K562 treated with DMSO at 1 percent for 4 hours (cell line): ENCODE results near the gene PEX14. TPM values are rescaled to one million over a fixed set of nuclear protein-coding genes. Genes with fewer than 3 reads are reported as not detected.

Experiments
- total RNA-seq: library from RNA; unstranded; fragments of 300-600 nt; gene quantifications from 2 replicates; pipeline ENCODE4 v1.2.3, GENCODE V29; 2022; ENCODE audit not compliant: insufficient read depth

Gene PEX14, protein sequence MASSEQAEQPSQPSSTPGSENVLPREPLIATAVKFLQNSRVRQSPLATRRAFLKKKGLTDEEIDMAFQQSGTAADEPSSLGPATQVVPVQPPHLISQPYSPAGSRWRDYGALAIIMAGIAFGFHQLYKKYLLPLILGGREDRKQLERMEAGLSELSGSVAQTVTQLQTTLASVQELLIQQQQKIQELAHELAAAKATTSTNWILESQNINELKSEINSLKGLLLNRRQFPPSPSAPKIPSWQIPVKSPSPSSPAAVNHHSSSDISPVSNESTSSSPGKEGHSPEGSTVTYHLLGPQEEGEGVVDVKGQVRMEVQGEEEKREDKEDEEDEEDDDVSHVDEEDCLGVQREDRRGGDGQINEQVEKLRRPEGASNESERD
- 38.6 and 38.8 TPM in 2 replicates for total RNA-seq

DNA sequence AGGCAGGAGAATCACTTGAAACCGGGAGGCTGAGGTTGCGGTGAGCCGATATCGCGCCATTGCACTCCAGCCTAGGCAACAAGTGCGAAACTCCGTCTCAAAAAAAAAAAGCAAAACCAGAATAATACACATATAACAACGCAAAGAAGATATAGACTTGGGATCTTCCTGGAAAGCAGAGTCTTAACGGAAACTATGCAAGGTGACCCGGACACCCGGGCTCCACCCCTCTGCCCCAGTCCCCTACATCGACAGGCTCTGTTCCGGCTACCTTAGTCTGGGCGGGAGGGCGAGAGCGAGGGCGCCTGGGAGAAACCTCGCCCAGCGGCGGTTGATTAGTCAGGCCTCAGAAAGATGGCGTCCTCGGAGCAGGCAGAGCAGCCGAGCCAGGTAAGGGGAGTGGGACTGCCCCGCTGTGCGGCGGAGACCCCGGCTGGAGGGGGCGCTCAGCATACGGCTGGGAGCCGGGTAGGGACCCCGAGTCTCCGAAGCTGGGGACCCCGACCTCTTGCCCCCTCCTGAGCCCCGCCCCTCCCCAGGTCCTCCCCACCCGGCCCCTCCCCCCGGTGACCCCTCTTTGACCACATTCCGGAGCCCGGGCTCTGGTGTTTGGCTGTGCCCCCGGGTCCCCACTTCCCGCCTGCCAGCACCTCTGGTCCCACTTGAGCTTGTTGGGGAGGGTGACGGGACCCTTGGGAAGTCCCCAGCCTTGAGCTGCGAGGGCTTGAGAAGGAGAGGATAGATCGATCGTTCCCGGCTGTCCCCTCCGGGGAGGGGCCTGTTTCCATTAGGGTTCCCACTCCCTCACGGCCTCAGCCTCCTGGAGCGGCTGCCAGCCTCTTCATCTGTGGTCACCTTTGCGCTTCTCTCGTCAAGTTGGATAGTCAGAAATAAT, at the start of gene PEX14:
TSS of gene PEX14 (plus strand) at position 338 of the 895 bp plus-strand sequence. CDS start at position 355, 17 bp downstream.

DNA sequence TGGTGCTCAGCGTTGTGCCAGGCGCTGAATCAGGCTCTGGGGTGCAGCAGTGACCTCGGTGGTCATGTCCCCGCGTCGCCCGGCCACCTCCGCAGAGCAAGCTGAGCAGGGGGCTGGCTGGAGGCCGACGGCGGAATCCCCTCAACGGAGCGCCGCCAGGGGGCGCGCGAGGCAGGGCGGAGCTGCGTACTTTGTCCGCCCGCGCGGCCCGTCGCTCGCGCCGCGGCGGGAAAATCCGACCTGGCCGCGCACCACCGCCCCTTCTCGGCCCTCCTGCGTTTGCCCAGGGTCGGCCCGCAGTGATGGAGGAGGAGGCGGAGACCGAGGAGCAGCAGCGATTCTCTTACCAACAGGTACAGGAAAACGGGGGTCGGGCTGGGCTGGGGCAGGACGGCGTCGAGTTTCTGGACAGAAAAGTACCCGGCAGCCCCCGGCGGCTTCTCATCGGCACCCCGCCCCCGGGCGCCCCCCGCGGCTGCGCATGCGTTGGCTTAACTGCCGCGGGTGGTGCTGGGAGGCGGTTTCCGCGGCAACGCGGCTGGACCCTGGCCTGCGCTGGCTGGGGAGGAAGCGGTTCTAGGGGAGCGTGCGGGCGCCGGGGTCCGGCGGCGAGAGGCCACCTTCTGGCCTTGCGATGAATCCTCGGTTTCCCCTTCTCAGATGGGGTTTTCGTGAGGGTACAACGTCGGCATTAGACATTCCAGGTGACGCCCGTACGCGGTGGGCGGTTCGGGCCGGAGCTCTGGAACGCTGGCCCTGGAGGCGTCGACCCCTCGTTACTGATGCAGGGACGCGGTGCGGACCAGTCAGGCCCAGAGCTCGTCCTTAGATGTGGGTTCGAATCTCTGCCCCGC, 44.3 kb upstream of the PEX14 start, which contains the start of gene CENPS:
TSS of gene CENPS (plus strand) at position 218 of the 854 bp plus-strand sequence. CDS start at position 303, 85 bp downstream.

DNA sequence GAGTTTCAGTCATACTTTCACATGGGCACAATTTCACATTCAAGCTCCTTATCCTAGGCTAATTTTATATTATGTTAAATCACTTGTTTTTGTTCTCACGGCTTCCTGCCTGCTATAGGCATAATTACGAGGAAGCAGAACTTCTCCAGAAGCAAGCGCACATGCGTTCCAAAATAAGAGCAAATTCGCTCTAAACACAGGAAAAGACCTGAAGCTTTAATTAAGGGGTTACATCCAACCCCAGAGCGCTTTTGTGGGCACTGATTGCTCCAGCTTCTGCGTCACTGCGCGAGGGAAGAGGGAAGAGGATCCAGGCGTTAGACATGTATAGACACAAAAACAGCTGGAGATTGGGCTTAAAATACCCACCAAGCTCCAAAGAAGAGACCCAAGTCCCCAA, 25.0 kb upstream of the PEX14 start, which contains the start of gene CORT:
TSS of gene CORT (plus strand) at position 281 of the 400 bp plus-strand sequence. CDS start 193 bp downstream, outside the sequence.

GRCh38 chr1:10472220-10473144, 2.3 kb upstream of the PEX14 start, which contains the start of gene DFFA:
DFFA (minus strand) TSS chr1:10472529; CDS start chr1:10472458, 71 bp downstream.

Other genes with a start within 250 kb of the PEX14 start
- 421 and 440 TPM in 2 replicates for gene PGD, start 75.9 kb upstream of the PEX14 start, total RNA-seq
- 16.4 and 26.2 TPM in 2 replicates for gene CENPS, start 44.5 kb upstream of the PEX14 start, total RNA-seq
- 0.79 TPM in 1 of 2 replicates, not detected in the other for gene CORT, start 24.9 kb upstream of the PEX14 start, total RNA-seq
- gene DFFA, start 2.4 kb upstream of the PEX14 start, total RNA-seq, result 15.4 and 19.6 TPM in 2 replicates